ENCODE results near the gene PDLIM5. TPM values are rescaled to one million over a fixed set of nuclear protein-coding genes. Genes with fewer than 3 reads are reported as not detected.

The PDLIM5 gene
- total and polyA plus RNA-seq, 2 of the 8 experiments (the other 6 are each of a cell fraction or from before 2014, with no cell fraction given), result 37.3 to 62.1 TPM

GRCh38 chr4:94523617-94524016 lies 71.9 kb downstream of the PDLIM5 start:
- Histone ChIP-seq H3K4me2 (ENCODE audit: insufficient read depth in 1 of 2, low read depth in 2 of 2, low read length in 2 of 2) (no peak overlapping the region), H4K91ac (replicated peaks; ENCODE audit: insufficient read length, low read length) (no peak overlapping the region), H3K14ac (ENCODE audit: insufficient read length) (peak overlapping the region; percentile 26), H3K4ac (replicated peaks; ENCODE audit: insufficient read length, low read depth, low read length) (no peak overlapping the region), H2BK5ac (ENCODE audit: low read depth, low read length) (no peak overlapping the region), H3K4me1 (replicated peaks in 1 of 4; ENCODE audit: control insufficient read depth in 3 of 4, insufficient read depth in 4 of 4, low read length in 3 of 4) (peaks cover 0 to 4% (median 0%) of the 10 kb centered on the region in 4 experiments; a peak in 1 of 7 replicates), H2AK5ac (ENCODE audit: low read depth, low read length) (no peak overlapping the region), H3K56ac (replicated peaks; ENCODE audit: insufficient read length, low read depth, low read length) (no peak overlapping the region), H3K4me3 (ENCODE audit: extremely low read depth in 1 of 4, insufficient read depth in 2 of 4, low read depth in 3 of 4, low read length in 4 of 4) (no peak overlapping the region), H3K9ac (replicated peaks in 1 of 4; ENCODE audit: extremely low read depth in 1 of 4, low read depth in 3 of 4, low read length in 3 of 4) (no peak overlapping the region), H4K5ac (ENCODE audit: insufficient read length, low read depth, low read length) (no peak overlapping the region), H3K23me2 (ENCODE audit: low read depth, low read length) (no peaks in the 10 kb centered on the region), H4K8ac (ENCODE audit: extremely low read depth, insufficient read depth, low read length) (no peak overlapping the region), H3K79me1 (ENCODE audit: low read depth, low read length) (no peaks in the 10 kb centered on the region), H2BK120ac (replicated peaks; ENCODE audit: low read depth, low read length) (no peak overlapping the region), H2AFZ (ENCODE audit: low read length) (no peak overlapping the region), H3K79me2 (ENCODE audit: control insufficient read depth in 1 of 2, insufficient read depth in 2 of 2, low read length in 2 of 2) (no peaks in the 10 kb centered on the region), H3K27me3 (replicated peaks in 1 of 4; ENCODE audit: control insufficient read depth in 3 of 4, extremely low read depth in 1 of 4, insufficient read depth in 3 of 4, low read length in 3 of 4) (no peaks in the 10 kb centered on the region), H3K36me3 (ENCODE audit: control insufficient read depth in 2 of 4, insufficient read depth in 4 of 4, low read length in 3 of 4) (no peaks in the 10 kb centered on the region), H2BK15ac (ENCODE audit: low read length) (no peak overlapping the region), H2BK20ac (ENCODE audit: low read length) (no peak overlapping the region), H3K9me3 (ENCODE audit: insufficient read depth in 2 of 2, low read depth in 1 of 2, low read length in 1 of 2) (no peaks in the 10 kb centered on the region), H3K27ac (ENCODE audit: low read depth, low read length) (no peak overlapping the region), H4K20me1 (replicated peaks in 1 of 2; ENCODE audit: control insufficient read depth in 1 of 2, insufficient read depth in 2 of 2, low read length in 2 of 2) (no peaks in the 10 kb centered on the region), H3K23ac (ENCODE audit: insufficient read length) (no peak overlapping the region), H3K18ac (ENCODE audit: extremely low read depth, low read length) (no peak overlapping the region), H2BK12ac (ENCODE audit: low read depth, low read length) (no peak overlapping the region)
- CTCF ChIA-PET (ENCODE audit: partially characterized antibody), result no interaction called here
- no peak for FAIRE-seq
- DNase-seq (ENCODE audit: low read depth in 1 of 2, low spot score in 2 of 2), result no peak
- POLR2A ChIA-PET (ENCODE audit: partially characterized antibody), result no interaction called here
- WGBS, 2 experiments (ENCODE audit: extremely low coverage in 1 of 2, insufficient coverage in 1 of 2, insufficient read length in 1 of 2, insufficient replicate concordance in 2 of 2, low coverage in 1 of 2, low lambda C conversion rate in 2 of 2, missing lambda C conversion rate in 1 of 2), result 95% methylated on average over 3 of the region's 3 CpGs; no CpG with 5 or more reads in 1 of the 2 experiments
- TF ChIP-seq SIX5 (IDR thresholded peaks at IDR 0.05; ENCODE audit: low read depth, low read length), result no peak
- no peak for TF ChIP-seq FOSL1 (IDR thresholded peaks at IDR 0.05; ENCODE audit: insufficient read depth, low read depth, low read length)
- TF ChIP-seq TEAD4 (IDR thresholded peaks at IDR 0.05; ENCODE audit: low read depth, low read length), result no peak
- TF ChIP-seq KDM1A (IDR thresholded peaks at IDR 0.05; ENCODE audit: borderline replicate concordance, low read length), result no peak
- no peak for TF ChIP-seq PHF8 (conservative IDR thresholded peaks at IDR 0.05; ENCODE audit: low read depth, low read length)
- TF ChIP-seq TCF12 (IDR thresholded peaks at IDR 0.05; ENCODE audit: low read depth, low read length), result no peak
- TF ChIP-seq SRF (IDR thresholded peaks at IDR 0.05; ENCODE audit: low read depth, low read length), result no peak
- no peak for TF ChIP-seq CEBPB (IDR thresholded peaks at IDR 0.05; ENCODE audit: low read depth, low read length)
- no peak for TF ChIP-seq YY1 (IDR thresholded peaks at IDR 0.05; ENCODE audit: low read depth, low read length)
- TF ChIP-seq KDM4A (IDR thresholded peaks at IDR 0.05; ENCODE audit: low read depth, low read length, severe bottlenecking), result no peak
- TF ChIP-seq TAF1 (IDR thresholded peaks at IDR 0.05; ENCODE audit: low read depth, low read length), result no peak
- TF ChIP-seq ATF2 (IDR thresholded peaks at IDR 0.05; ENCODE audit: low read length), result no peak

Measured in H1 (cell line).